ENCODE measurements around the gene BST2.
"Not testable (repeated sequence)": the region's sequence is repeated elsewhere in the genome, so short reads cannot be mapped to it uniquely, and the experiment has no call there.

The BST2 gene

DNA sequence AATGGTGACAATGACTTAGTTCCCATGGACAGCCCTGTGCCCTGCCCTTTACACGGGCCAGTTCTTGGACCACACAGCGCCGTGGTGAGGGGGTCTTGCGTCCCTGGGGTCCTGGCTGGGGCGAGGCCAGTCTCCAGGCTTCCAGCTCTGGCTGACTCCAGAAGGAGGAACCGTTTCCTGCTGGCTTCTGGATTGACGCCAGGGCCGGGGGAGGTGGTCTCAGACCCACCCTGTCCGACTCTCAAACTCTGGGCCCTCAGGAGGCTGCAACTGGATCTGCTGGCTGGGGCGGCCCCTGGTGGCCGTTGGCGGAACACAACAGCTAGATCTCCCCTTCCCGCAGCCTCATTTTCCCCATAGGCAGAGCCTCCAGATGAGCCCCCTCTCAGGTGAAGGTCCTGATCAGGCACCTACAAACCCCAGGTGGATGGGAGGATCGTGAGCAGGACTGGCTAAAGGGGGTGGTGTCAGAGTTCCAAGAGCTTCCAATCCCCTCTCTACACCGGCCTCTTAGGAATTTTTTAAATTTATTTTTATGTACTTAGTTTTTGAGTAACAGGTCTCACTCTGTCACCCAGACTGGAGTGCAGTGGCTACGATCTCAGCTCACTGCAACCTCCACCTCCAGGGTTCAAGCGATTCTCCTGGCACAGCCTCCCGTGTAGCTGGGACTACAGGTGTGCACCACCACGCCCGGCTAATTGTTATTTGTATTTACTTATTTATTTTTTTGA lies 19.4 kb downstream of the BST2 start:
- peak; percentile 74 for DNase-seq

GRCh38 chr19:17380426-17381138 lies 24.8 kb downstream of the BST2 start:
- no peak for DNase-seq

- DNase-seq, result peak; percentile 62
Observed at GRCh38 chr19:17379221-17379631, 26.2 kb downstream of the BST2 start.

- no peak for DNase-seq
Observed at GRCh38 chr19:17378271-17378670, 27.2 kb downstream of the BST2 start.

- DNase-seq, result no peak
Observed at GRCh38 chr19:17376935-17377600, 28.4 kb downstream of the BST2 start, which contains the start of gene PLVAP. Gene PLVAP, minus strand, starts transcription at chr19:17377342. Its CDS starts 54 bp downstream, at chr19:17377288.

DNA sequence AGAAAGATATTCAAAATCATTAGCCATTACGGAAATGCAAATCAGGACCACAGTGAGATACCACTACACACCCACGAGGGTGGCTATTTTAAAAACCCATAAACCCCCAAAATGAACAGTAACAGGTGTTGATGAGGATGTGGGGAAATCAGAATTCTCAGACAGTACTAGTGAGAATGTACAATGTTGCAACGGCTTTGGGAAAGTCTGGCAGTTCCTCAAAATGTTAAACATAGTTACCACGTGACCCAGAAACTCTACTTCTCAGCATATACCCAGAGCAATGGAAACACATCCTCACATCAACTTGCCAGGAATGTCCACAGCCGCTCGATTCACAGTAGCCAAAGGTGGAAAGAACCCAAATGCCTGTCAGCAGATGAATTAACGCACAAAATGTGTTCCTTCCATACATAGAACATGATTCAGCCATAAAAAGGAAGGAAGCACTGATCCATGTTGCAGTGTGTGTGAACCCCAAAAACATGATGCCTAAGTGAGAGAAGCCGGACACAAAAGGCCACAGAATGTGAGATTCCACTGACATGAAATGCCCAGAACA lies 35.3 kb downstream of the BST2 start:
- DNase-seq, result no peak

- DNase-seq, result no peak
Observed at GRCh38 chr19:17365361-17365760, 40.1 kb downstream of the BST2 start.

- not testable (repeated sequence) for DNase-seq
Observed at GRCh38 chr19:17363852-17364605, 41.4 kb downstream of the BST2 start.

DNA sequence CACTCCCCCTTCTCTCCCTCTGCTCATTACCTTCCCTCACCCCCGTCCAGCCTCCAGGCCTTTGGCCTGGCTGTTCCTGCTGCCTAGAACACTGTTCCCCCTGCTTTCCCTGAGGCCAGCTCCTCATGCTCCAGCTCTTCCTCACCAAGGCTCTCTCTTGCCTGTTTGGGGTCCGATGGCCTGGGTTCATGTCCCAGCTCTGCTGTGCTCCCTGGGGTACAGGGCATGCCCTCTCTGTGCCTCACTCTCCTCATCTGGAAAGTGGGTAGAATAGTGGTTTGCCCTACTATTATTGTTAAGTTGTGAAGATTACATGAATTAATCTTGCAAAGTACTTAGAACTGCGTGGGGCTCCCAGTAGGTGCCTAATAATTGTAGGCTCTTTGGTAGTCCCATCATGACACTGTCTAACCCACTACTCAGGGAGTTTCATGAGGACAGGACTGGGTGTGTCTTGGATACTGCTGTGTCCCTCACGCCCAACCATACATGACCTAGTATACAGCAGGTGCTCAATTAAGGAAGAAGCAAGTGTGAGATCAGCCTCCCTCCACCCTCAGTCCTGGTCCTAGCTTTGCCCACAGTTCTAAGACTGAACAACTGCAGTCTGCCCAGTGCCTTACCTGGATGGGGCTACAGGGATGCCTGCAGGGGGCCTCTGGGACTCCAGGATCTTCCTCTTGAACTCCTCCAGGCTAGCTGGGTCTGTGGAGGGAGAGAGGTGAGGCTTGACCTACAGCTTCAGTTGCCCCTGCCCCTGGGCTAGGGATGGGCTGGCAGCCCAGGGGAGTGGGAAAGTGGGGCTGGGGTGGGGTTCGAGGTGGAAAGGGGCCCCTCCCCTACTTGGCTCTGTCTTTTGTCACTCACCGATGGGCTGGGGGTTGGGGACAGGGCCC lies 45.3 kb downstream of the BST2 start:
- DNase-seq, result no peak

- no peak for DNase-seq
Observed at GRCh38 chr19:17358395-17358794, 47.0 kb downstream of the BST2 start.

DNA sequence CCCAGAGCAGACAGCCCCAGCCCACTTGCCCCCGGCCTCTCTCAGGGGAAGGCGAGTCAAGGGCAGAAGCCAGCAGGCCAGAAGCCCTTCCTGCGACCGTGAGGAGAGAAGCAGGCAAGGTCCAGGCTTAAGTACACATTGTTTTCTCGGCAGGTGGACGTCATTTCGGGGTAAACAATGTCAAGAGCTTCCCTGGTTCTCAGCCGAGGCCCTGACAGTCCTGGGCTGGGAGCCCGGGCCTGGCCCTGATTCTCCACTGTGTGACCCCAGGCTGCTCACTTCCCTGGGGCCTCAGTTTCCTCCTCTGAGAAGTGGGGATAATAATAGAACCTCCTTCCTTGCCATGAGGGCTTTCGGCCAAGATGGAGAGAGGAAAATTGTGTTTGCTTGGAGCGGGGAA lies 47.7 kb downstream of the BST2 start:
- no peak for DNase-seq

- DNase-seq, result no peak
Observed at GRCh38 chr19:17357078-17357666, 48.3 kb downstream of the BST2 start.

DNA sequence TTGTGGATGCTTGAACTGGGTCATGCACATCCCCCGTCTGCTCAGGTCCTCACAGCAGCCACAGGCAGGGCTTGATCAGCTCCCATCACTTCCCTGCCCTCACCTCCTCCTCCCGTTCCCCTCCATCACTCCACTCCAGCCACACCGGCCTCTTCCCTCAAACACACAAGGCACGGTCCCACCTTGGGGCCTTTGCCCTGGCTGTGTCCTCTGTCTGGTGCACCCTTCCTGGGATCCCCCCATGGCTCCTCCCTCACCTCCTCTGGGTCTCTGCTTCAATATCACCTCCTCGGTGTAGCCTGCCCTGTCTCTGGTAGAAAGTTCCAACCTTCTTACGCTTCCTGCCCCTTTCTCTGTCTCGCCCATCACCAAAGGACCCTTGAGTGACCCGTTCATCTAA lies 52.0 kb downstream of the BST2 start:
- no peak for DNase-seq

Measured in eye (tissue), 1 donor.